Type B pancreatic cell (in vitro differentiated cells): ENCODE measurements around the gene AFG3L2. TPM values are rescaled to one million over a fixed set of nuclear protein-coding genes. Genes with fewer than 3 reads are reported as not detected.

ENCODE experiments used
- DNase-seq: peaks from one replicate; pipeline ENCODE4 v3.0.0; 2021; ENCODE audit warnings: mixed read lengths; ENCODE audit not compliant: unreplicated experiment; ENCODE audit errors: extremely low spot score
- H3K27ac Mint-ChIP-seq: 2 replicates; pipeline ENCODE4 v1.8.0; 2021; ENCODE audit warnings: mild to moderate bottlenecking, mixed read lengths
- H3K27me3 Mint-ChIP-seq: 2 replicates; pipeline ENCODE4 v1.8.0; 2021; ENCODE audit warnings: mixed read lengths
- H3K36me3 Mint-ChIP-seq: 2 replicates; pipeline ENCODE4 v1.8.0; 2021; ENCODE audit warnings: mixed read lengths
- H3K4me1 Mint-ChIP-seq: one replicate; pipeline ENCODE4 v1.8.0; 2021; ENCODE audit warnings: mixed read lengths; ENCODE audit not compliant: unreplicated experiment
- H3K4me3 Mint-ChIP-seq: 2 replicates; pipeline ENCODE4 v1.8.0; 2021; ENCODE audit warnings: mild to moderate bottlenecking, mixed read lengths
- H3K9me3 Mint-ChIP-seq: 2 replicates; pipeline ENCODE4 v1.8.0; 2021; ENCODE audit warnings: mixed read lengths
- CTCF ChIP-seq: fragments of 200-600 bp; sonication (generic); conservative IDR thresholded peaks from 2 replicates; pipeline ENCODE4 v1.5.0; 2021; ENCODE audit warnings: antibody characterized with exemption, mild to moderate bottlenecking
- total RNA-seq: library from RNA; stranded (reverse); gene quantifications from 2 replicates; pipeline ENCODE4 v1.2.1, GENCODE V29; 2021; ENCODE audit warnings: low replicate concordance

AFG3L2 gene
- total RNA-seq, 1 donor from 2014 or later = 56.0 TPM

GRCh38 chr18:12335503-12335902 lies 41.5 kb downstream of the AFG3L2 start:
- peak; percentile 42 for DNase-seq
- Mint-ChIP-seq H3K36me3 (peaks cover 37% of the 10 kb centered on the region), H3K27ac (no peak overlapping the region), H3K4me3 (no peak overlapping the region), H3K4me1 (peaks cover 25% of the 10 kb centered on the region), H3K9me3 (no peaks in the 10 kb centered on the region), H3K27me3 (no peaks in the 10 kb centered on the region)
- TF ChIP-seq CTCF = no peak

DNA sequence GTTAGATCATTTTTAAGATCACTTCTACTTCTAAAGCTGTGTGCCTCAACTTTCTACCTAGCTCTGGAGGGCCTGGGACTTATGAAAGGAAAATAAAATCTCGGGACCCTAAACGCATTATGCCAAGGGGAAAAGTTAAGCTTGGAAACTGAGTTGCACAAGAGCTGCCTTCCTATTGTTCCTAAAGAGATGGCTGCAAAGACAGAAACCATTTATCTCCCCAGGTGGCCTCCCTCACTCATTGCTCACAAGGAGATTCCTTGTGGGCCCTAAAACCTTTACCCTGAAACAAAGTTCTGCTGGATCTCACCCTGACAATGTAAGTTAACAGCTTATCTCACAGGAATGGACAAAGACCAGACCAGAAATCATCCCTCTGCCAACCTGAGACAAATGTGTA lies 42.2 kb downstream of the AFG3L2 start:
- H3K9me3 Mint-ChIP-seq = no peaks in the 10 kb centered on the region
- TF ChIP-seq CTCF = no peak
- H3K36me3 Mint-ChIP-seq = peaks cover 34% of the 10 kb centered on the region
- H3K4me1 Mint-ChIP-seq = peaks cover 25% of the 10 kb centered on the region
- H3K4me3 Mint-ChIP-seq = no peak overlapping the region
- DNase-seq = no peak
- peak overlapping the region; percentile 65 for H3K27ac Mint-ChIP-seq
- H3K27me3 Mint-ChIP-seq = no peaks in the 10 kb centered on the region

GRCh38 chr18:12334366-12334808 lies 42.6 kb downstream of the AFG3L2 start:
- H3K4me3 Mint-ChIP-seq = no peak overlapping the region

DNA sequence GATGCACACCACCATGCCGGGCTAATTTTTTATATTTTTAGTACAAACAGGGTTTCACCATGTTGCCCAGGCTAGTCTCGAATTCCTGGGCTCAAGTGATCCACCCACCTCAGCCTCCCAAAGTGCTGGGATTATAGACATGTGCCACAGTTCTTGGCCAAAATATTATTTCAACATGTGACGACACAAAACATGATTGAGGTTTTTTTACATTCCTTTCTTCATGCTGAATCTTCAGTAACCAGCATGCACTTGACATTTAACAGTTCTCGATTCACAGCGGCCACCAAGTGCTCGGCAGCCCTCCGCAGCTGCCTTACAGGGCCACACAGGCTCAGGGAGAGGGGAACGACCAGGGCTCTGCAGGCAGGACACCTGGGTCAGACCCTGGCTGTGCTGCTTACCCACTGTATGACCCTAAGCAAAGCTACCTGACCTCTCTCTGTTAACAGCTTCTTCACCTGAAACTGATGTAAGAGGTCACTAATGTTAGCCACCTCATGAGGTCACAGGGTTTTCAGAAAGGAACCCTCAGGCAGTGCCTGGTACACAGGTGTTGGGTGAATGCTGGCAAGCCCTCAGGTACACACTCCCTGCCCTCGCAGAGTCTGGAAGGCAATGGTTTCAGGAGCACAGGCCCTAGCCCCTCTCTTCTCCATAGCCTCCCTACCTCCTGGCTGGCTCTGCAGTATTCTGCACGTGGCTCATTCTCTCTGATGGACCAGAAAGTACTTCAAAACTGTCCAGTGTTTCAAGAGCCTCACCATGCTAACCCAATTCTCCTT lies 43.3 kb downstream of the AFG3L2 start:
- H3K4me3 Mint-ChIP-seq = no peak overlapping the region
- no peaks in the 10 kb centered on the region for H3K27me3 Mint-ChIP-seq
- no peak for DNase-seq
- TF ChIP-seq CTCF = no peak
- H3K9me3 Mint-ChIP-seq = no peaks in the 10 kb centered on the region
- no peak overlapping the region for H3K27ac Mint-ChIP-seq
- H3K36me3 Mint-ChIP-seq = peaks cover 39% of the 10 kb centered on the region
- H3K4me1 Mint-ChIP-seq = peaks cover 25% of the 10 kb centered on the region

More at GRCh38 chr18:12334366-12334808, 42.6 kb downstream of the AFG3L2 start:
- TF ChIP-seq CTCF = no peak
- Mint-ChIP-seq H3K4me1 (peaks cover 25% of the 10 kb centered on the region), H3K36me3 (peaks cover 39% of the 10 kb centered on the region), H3K9me3 (no peaks in the 10 kb centered on the region), H3K27me3 (no peaks in the 10 kb centered on the region), H3K27ac (peak overlapping the region; percentile 65)
- no peak for DNase-seq

GRCh38 chr18:12330766-12331165 lies 46.3 kb downstream of the AFG3L2 start:
- no peak overlapping the region for H3K4me3 Mint-ChIP-seq
- H3K27ac Mint-ChIP-seq = no peak overlapping the region
- H3K9me3 Mint-ChIP-seq = no peaks in the 10 kb centered on the region
- no peak for DNase-seq
- H3K36me3 Mint-ChIP-seq = peaks cover 43% of the 10 kb centered on the region
- no peaks in the 10 kb centered on the region for H3K27me3 Mint-ChIP-seq
- H3K4me1 Mint-ChIP-seq = peaks cover 14% of the 10 kb centered on the region
- no peak for TF ChIP-seq CTCF
